Mucosa of gallbladder (tissue), 1 donor: Measurements from ENCODE around the gene KIAA1217. TPM values are rescaled to one million over a fixed set of nuclear protein-coding genes. Genes with fewer than 3 reads are reported as not detected.
"Not testable (repeated sequence)": the region's sequence is repeated elsewhere in the genome, so short reads cannot be mapped to it uniquely, and the experiment has no call there.

Experiments used
- DNase-seq: peaks from one replicate; pipeline ENCODE4 v3.0.0-alpha.2; 2020; ENCODE audit warnings: low spot score
- total RNA-seq: library from RNA; stranded (reverse); gene quantifications from one replicate; pipeline ENCODE4 v1.2.1, GENCODE V29; 2021
- donor health status: DM: no; HTN: no; CAD: no.

KIAA1217 gene
- total RNA-seq, 1 donor from 2014 or later = 44.0 TPM

GRCh38 chr10:24340446-24340845 lies 131.5 kb downstream of the KIAA1217 start:
- no peak for DNase-seq

- no peak for DNase-seq
These were observed 131.9 kb downstream of the KIAA1217 start for GRCh38 chr10:24340883-24341282.

GRCh38 chr10:24341371-24341770 lies 132.4 kb downstream of the KIAA1217 start:
- no peak for DNase-seq

GRCh38 chr10:24341897-24342296 lies 133.0 kb downstream of the KIAA1217 start:
- DNase-seq = no peak

GRCh38 chr10:24343686-24344085 lies 134.7 kb downstream of the KIAA1217 start:
- DNase-seq = no peak

- DNase-seq = no peak
These were observed 135.3 kb downstream of the KIAA1217 start for GRCh38 chr10:24344279-24344678.

- no peak for DNase-seq
These were observed 135.9 kb downstream of the KIAA1217 start for GRCh38 chr10:24344695-24345463.

- DNase-seq = no peak
These were observed 138.1 kb downstream of the KIAA1217 start for GRCh38 chr10:24346877-24347519.

GRCh38 chr10:24349379-24350001 lies 140.6 kb downstream of the KIAA1217 start:
- no peak for DNase-seq

- DNase-seq = no peak
These were observed 141.4 kb downstream of the KIAA1217 start for GRCh38 chr10:24350070-24350921.

GRCh38 chr10:24350922-24351225 lies 141.9 kb downstream of the KIAA1217 start:
- DNase-seq = not testable (repeated sequence)

GRCh38 chr10:24351961-24352360 lies 143.0 kb downstream of the KIAA1217 start:
- DNase-seq = no peak

- no peak for DNase-seq
These were observed 143.5 kb downstream of the KIAA1217 start for GRCh38 chr10:24352399-24352798.

- DNase-seq = no peak
These were observed 144.4 kb downstream of the KIAA1217 start for GRCh38 chr10:24353319-24353718.

- DNase-seq = no peak
These were observed 146.2 kb downstream of the KIAA1217 start for GRCh38 chr10:24355056-24355688.

- no peak for DNase-seq
These were observed 148.5 kb downstream of the KIAA1217 start for GRCh38 chr10:24357344-24358004.

- DNase-seq = no peak
These were observed 149.1 kb downstream of the KIAA1217 start for GRCh38 chr10:24358022-24358421.

- DNase-seq = peak; percentile 75
These were observed 151.6 kb downstream of the KIAA1217 start for GRCh38 chr10:24360282-24361127.

- DNase-seq = no peak
These were observed 154.1 kb downstream of the KIAA1217 start for GRCh38 chr10:24363070-24363469.

GRCh38 chr10:24367688-24368087 lies 158.8 kb downstream of the KIAA1217 start:
- no peak for DNase-seq
